OCI-LY7 (cell line): ENCODE results near the gene CD38. TPM values are rescaled to one million over a fixed set of nuclear protein-coding genes. Genes with fewer than 3 reads are reported as not detected.
A peak's percentile ranks its signal among the peaks of the same experiment; 100 is the strongest.

ENCODE experiments used
- BruUV-seq: library from RNA; stranded (reverse); fragments of 400-500 nt; replicated peaks from 2 replicates; lab custom pipeline; 2021; lab: Mats Ljungman, UMichigan
- CTCF ChIA-PET: fragments of 300-600 bp; sonication (Branson Sonifier 250); formaldehyde crosslinking; loops from one replicate; lab custom pipeline; 2022; ENCODE audit warnings: antibody characterized with exemption; ENCODE audit not compliant: unreplicated experiment; lab: Charles Lee
- POLR2A ChIA-PET: fragments of 300-600 bp; sonication (Branson Sonifier 250); formaldehyde crosslinking; loops from one replicate; lab custom pipeline; 2022; ENCODE audit warnings: antibody characterized with exemption; lab: Charles Lee
- DNase-seq: peaks from one replicate; pipeline ENCODE4 v3.0.0-alpha.2; 2015; ENCODE audit warnings: low spot score
- H2AFZ ChIP-seq: fragments of 200-600 bp; sonication (generic), shearing (Covaris generic); 2 replicates; pipeline ENCODE4 v1.6.1; 2014; ENCODE audit warnings: mild to moderate bottlenecking, antibody characterized with exemption, low read length, moderate library complexity
- H3K27ac ChIP-seq: fragments of 200-600 bp; sonication (generic); 2 replicates; pipeline ENCODE4 v1.5.1; 2014; ENCODE audit warnings: mixed run types, low read depth, mild to moderate bottlenecking, moderate library complexity, low read length, inconsistent platforms; ENCODE audit not compliant: poor library complexity, severe bottlenecking
- H3K36me3 ChIP-seq: fragments of 200-600 bp; sonication (generic); 2 replicates; pipeline ENCODE4 v1.6.1; 2014; ENCODE audit warnings: mild to moderate bottlenecking, antibody characterized with exemption, low read length, moderate library complexity, mixed read lengths; ENCODE audit not compliant: insufficient read depth
- H3K4me1 ChIP-seq: fragments of 200-600 bp; sonication (generic); 2 replicates; pipeline ENCODE4 v1.5.1; 2014; ENCODE audit warnings: mild to moderate bottlenecking, low read length; ENCODE audit not compliant: insufficient read depth, poor library complexity, severe bottlenecking
- H3K4me2 ChIP-seq: fragments of 200-600 bp; sonication (generic); 2 replicates; pipeline ENCODE4 v1.6.1; 2014; ENCODE audit warnings: mild to moderate bottlenecking, low read length
- H3K4me3 ChIP-seq: fragments of 200-600 bp; sonication (generic); 2 replicates; pipeline ENCODE4 v1.5.1; 2014; ENCODE audit warnings: mild to moderate bottlenecking, low read depth, low read length; ENCODE audit not compliant: poor library complexity, severe bottlenecking
- H3K79me2 ChIP-seq: fragments of 200-600 bp; sonication (generic); 2 replicates; pipeline ENCODE4 v1.6.1; 2016; ENCODE audit warnings: low read depth, mild to moderate bottlenecking, low read length, moderate library complexity, mixed read lengths; ENCODE audit not compliant: insufficient read depth
- H3K9me2 ChIP-seq: fragments of 200-600 bp; sonication (generic); 2 replicates; pipeline ENCODE4 v1.6.1; 2016; ENCODE audit warnings: mild to moderate bottlenecking, low read length, mixed read lengths; ENCODE audit not compliant: insufficient read depth
- H3K9me3 ChIP-seq: fragments of 200-600 bp; sonication (generic); 2 replicates; pipeline ENCODE4 v1.6.1; 2014; ENCODE audit warnings: mild to moderate bottlenecking, mixed run types, low read length, mixed read lengths
- H4K20me1 ChIP-seq: fragments of 200-600 bp; sonication (generic); 2 replicates; pipeline ENCODE4 v1.6.1; 2014; ENCODE audit warnings: mild to moderate bottlenecking, antibody characterized with exemption, low read length, moderate library complexity, mixed read lengths; ENCODE audit not compliant: insufficient read depth
- CTCF ChIP-seq: fragments of 200-600 bp; sonication (generic); conservative IDR thresholded peaks from 2 replicates; pipeline ENCODE4 v1.5.1; 2014; ENCODE audit warnings: mild to moderate bottlenecking, antibody characterized with exemption, low read length, moderate library complexity, mixed read lengths
- EZH2phosphoT487 ChIP-seq: fragments of 200-600 bp; sonication (generic); IDR thresholded peaks from 2 replicates; pipeline ENCODE4 v1.6.1; 2018; ENCODE audit warnings: low read depth, borderline replicate concordance, mild to moderate bottlenecking, mixed run types, antibody characterized with exemption, low read length, moderate library complexity, mixed read lengths
- intact Hi-C: fragments of 100-400 bp; cut with micrococcal nuclease; formaldehyde crosslinking; loops from one replicate; pipeline ENCODE4 v1.10.0; 2022; ENCODE audit not compliant: unreplicated experiment
- total RNA-seq, 2 experiments: library from RNA; depleted of rRNA in 1 of 2; stranded (reverse); fragments of >200 nt in 1 of 2; shearing (Covaris generic) in 1 of 2; gene quantifications; 2 replicates each; pipeline ENCODE4 v1.2.3, GENCODE V29; 2014 to 2022

The CD38 gene
- total RNA-seq, 2 experiments from 2014 or later: 92.0 to 176 TPM

GRCh38 chr4:15771216-15772058, 6.7 kb upstream of the CD38 start:
- H3K27ac ChIP-seq: no peak overlapping the region
- H3K9me2 ChIP-seq: no peaks in the 10 kb centered on the region
- H3K4me1 ChIP-seq: peaks cover 56% of the 10 kb centered on the region
- peak overlapping the region; percentile 48 for H3K4me2 ChIP-seq
- no peak overlapping the region for H3K4me3 ChIP-seq
- H3K36me3 ChIP-seq: no peaks in the 10 kb centered on the region
- no peaks in the 10 kb centered on the region for H3K79me2 ChIP-seq
- ChIA-PET POLR2A (interaction anchor here (0.8 to 3.8 kb wide), 4 partner anchors 8 to 14 kb away, joined by 3 to 21 read pairs (median 8); no protein-coding TSS in a partner anchor), CTCF (no interaction called here)
- BruUV-seq: no TSS peak
- H2AFZ ChIP-seq: peak overlapping the region; percentile 78
- no peaks in the 10 kb centered on the region for H4K20me1 ChIP-seq
- TF ChIP-seq EZH2phosphoT487 (no peak), CTCF (no peak)
- no peaks in the 10 kb centered on the region for H3K9me3 ChIP-seq
- intact Hi-C loops: loop anchor here (10.0 kb wide), 1 partner anchor 1563 kb away; no protein-coding TSS in a partner anchor
- no peak for DNase-seq

- Histone ChIP-seq H3K9me3 (no peaks in the 10 kb centered on the region), H3K9me2 (no peaks in the 10 kb centered on the region), H3K79me2 (peaks cover 2% of the 10 kb centered on the region), H4K20me1 (no peaks in the 10 kb centered on the region), H3K27ac (no peak overlapping the region), H3K4me2 (no peak overlapping the region), H2AFZ (no peak overlapping the region), H3K36me3 (peaks cover under 1% of the 10 kb centered on the region; the same call in 1 of the 2 replicates), H3K4me1 (peaks cover 56% of the 10 kb centered on the region), H3K4me3 (no peak overlapping the region)
- no TSS peak for BruUV-seq
- ChIA-PET CTCF (interaction anchor here (1.6 kb wide), 1 partner anchor 17 kb away, joined by 4 read pairs; no protein-coding TSS in a partner anchor), POLR2A (interaction anchor here (1.7 to 3.8 kb wide), 4 partner anchors 11 to 110 kb away, joined by 4 to 21 read pairs (median 6); no protein-coding TSS in a partner anchor)
- no peak for TF ChIP-seq CTCF
- TF ChIP-seq EZH2phosphoT487: no peak
- no peak for DNase-seq
- intact Hi-C loops: loop anchor here (10.0 kb wide), 1 partner anchor 1561 kb away; no protein-coding TSS in a partner anchor
Observed at GRCh38 chr4:15774020-15774420, 4.1 kb upstream of the CD38 start.
